Measurements from ENCODE around the gene NEK5. TPM values are rescaled to one million over a fixed set of nuclear protein-coding genes. Genes with fewer than 3 reads are reported as not detected.
A peak's percentile ranks its signal among the peaks of the same experiment; 100 is the strongest.
"Not testable (repeated sequence)": the region's sequence is repeated elsewhere in the genome, so short reads cannot be mapped to it uniquely, and the experiment has no call there.

NEK5 gene, protein sequence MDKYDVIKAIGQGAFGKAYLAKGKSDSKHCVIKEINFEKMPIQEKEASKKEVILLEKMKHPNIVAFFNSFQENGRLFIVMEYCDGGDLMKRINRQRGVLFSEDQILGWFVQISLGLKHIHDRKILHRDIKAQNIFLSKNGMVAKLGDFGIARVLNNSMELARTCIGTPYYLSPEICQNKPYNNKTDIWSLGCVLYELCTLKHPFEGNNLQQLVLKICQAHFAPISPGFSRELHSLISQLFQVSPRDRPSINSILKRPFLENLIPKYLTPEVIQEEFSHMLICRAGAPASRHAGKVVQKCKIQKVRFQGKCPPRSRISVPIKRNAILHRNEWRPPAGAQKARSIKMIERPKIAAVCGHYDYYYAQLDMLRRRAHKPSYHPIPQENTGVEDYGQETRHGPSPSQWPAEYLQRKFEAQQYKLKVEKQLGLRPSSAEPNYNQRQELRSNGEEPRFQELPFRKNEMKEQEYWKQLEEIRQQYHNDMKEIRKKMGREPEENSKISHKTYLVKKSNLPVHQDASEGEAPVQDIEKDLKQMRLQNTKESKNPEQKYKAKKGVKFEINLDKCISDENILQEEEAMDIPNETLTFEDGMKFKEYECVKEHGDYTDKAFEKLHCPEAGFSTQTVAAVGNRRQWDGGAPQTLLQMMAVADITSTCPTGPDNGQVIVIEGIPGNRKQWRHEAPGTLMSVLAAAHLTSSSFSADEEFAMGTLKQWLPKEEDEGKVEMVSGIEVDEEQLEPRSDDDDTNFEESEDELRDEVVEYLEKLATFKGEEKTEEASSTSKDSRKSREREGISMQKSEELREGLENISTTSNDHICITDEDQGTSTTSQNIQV
- total RNA-seq, result 10 to 100 TPM in 2 of 6 donors, 1 to 10 TPM in 3, under 1 TPM in 1; 0.23 to 30.2 (median 2.4) TPM

DNA sequence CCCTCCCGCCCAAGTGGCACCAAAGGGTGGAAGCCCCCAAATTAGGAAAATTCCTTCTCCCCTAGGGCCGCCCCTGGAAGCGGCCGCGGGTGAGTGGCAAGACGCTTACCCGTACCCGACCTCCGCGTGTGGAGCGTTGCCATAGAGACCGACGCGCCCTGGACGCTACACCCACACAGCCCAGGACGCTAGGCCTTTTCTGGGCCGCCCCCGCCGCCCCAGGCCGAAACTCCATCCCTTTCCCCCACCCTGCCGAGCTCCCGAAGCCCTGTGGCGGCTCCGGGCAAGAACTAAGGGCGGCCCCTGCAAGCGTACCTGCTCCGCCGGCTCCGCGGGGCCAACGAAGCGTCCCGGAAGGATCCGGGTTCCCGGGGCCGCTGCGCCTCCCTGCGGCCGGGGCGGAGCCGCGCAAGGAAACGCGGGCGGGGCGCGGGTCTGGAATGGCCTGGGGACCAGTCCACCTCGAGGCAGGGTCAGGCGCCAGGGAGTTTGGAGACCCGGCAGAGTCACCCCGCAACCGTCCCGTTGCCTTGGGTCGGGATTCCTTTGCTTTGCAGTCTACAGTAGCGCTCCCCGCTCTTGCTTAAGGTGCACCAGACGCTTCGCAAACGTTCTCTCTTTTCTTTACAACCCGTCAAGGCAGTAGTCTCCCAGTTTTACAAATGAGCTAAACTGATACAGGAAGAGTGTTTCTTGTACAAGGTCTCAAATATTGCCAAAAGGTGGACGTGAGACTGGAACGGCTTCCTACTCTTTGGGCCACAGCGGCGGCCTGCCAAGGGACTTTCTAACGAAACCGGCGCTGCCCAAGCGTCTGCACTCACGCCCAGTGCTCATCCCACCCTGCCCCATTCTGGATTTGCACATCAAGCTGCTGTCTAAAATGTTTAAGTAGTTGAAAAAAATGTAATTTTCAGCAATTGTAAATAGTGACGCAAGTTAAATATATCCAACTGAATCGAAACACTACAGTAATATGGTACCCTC, at the start of gene NEK5:
Gene NEK5 (minus strand): TSS at position 360 of the 987 bp plus-strand sequence. CDS start 1,591 bp downstream, outside the sequence.
- no peaks in the 10 kb centered on the region for H3K27me3 ChIP-seq
- peaks cover 7 to 31% (median 12%) of the 10 kb centered on the region in 4 donors for H3K36me3 ChIP-seq
- ATAC-seq (ENCODE audit: low FRiP score in 2 of 2), result peak; percentile 89 to 93
- TF ChIP-seq, protein P1, sequence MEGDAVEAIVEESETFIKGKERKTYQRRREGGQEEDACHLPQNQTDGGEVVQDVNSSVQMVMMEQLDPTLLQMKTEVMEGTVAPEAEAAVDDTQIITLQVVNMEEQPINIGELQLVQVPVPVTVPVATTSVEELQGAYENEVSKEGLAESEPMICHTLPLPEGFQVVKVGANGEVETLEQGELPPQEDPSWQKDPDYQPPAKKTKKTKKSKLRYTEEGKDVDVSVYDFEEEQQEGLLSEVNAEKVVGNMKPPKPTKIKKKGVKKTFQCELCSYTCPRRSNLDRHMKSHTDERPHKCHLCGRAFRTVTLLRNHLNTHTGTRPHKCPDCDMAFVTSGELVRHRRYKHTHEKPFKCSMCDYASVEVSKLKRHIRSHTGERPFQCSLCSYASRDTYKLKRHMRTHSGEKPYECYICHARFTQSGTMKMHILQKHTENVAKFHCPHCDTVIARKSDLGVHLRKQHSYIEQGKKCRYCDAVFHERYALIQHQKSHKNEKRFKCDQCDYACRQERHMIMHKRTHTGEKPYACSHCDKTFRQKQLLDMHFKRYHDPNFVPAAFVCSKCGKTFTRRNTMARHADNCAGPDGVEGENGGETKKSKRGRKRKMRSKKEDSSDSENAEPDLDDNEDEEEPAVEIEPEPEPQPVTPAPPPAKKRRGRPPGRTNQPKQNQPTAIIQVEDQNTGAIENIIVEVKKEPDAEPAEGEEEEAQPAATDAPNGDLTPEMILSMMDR (IDR thresholded peaks at IDR 0.05), result peak; percentile 76 to 89 (median 82)
- TF ChIP-seq POLR2A (IDR thresholded peaks at IDR 0.05), result no peak
- peaks cover 5 to 22% (median 15%) of the 10 kb centered on the region in 4 donors for H3K4me1 ChIP-seq
- DNase-seq, result peak; percentile 70 to 95
- H3K4me3 ChIP-seq, result peak within 1 kb of the TSS; percentile 60 to 91 (median 69)
- H3K27ac ChIP-seq, result peak within 1 kb of the TSS in 1 of 4 donors; percentile 55
- no peaks in the 10 kb centered on the region for H3K9me3 ChIP-seq
- 14 to 33% methylated on average over 26 to 68 of the region's 71 CpGs for WGBS, 2 donors

DNA sequence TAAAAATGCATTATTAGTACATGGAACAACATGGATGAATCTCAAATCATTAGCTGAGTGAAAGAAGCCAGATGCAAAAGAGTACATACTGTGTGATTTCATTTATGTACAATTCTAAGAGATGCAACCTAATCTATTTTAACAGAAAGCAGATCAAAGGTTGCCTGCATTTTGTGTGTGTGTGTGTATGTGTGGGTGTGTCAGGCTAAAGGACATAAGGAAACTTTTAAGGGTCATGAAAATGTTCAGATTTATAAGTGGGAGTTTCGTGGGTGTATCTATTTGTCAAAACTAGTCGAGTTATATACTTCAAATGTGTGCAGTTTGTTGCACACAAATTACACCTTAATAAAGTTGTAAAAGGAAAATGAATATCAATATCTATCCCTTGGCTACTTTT, 48.4 kb upstream of the NEK5 start:
- Histone ChIP-seq H3K27me3 (no peaks in the 10 kb centered on the region), H3K4me3 (no peak overlapping the region), H3K27ac (no peak overlapping the region), H3K4me1 (peaks cover 0 to 4% (median 0%) of the 10 kb centered on the region in 4 donors), H3K36me3 (peaks cover 0 to 62% (median 7%) of the 10 kb centered on the region in 4 donors), H3K9me3 (no peaks in the 10 kb centered on the region)
- ATAC-seq (ENCODE audit: low FRiP score in 2 of 2) (no peak), DNase-seq (no peak)
- 88 to 91% methylated on average over 2 of the region's 2 CpGs for WGBS, 2 donors
- TF ChIP-seq EP300 (IDR thresholded peaks at IDR 0.05), result no peak
- TF ChIP-seq POLR2AphosphoS5 (IDR thresholded peaks at IDR 0.05), result no peak
- TF ChIP-seq, protein P1 (IDR thresholded peaks at IDR 0.05), result no peak
- no peak for TF ChIP-seq POLR2A (IDR thresholded peaks at IDR 0.05)

DNA sequence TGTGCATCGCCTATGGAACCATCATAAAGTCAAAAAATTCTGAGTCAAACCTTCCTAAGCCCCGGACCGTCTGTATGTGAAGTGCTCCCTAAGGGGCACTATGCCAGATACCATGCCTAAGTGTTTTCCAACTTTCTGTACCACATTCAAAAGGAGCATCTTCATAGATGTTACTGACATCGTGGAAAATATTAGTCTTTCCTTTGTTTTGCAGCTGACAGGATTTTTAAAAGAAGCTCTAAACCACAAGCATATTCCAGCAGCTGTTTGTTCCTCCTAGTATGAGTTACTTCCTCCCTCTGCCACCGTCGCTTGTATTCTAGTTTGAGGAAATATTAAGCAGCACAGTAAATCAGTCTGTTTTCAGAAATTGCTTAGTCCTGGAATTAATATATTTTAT, 45.1 kb upstream of the NEK5 start:
- H3K9me3 ChIP-seq, DNase-seq, H3K4me1 ChIP-seq, H3K27me3 ChIP-seq, H3K4me3 ChIP-seq: not testable (repeated sequence)
- peak overlapping the region in 1 of 4 donors; percentile 34 for H3K27ac ChIP-seq
- WGBS, 2 donors, result 47 to 56% methylated on average over 6 of the region's 6 CpGs
- peak in 1 of 2 donors; percentile 49 for ATAC-seq (ENCODE audit: low FRiP score in 2 of 2)
- peaks cover 6 to 81% (median 10%) of the 10 kb centered on the region in 4 donors for H3K36me3 ChIP-seq

DNA sequence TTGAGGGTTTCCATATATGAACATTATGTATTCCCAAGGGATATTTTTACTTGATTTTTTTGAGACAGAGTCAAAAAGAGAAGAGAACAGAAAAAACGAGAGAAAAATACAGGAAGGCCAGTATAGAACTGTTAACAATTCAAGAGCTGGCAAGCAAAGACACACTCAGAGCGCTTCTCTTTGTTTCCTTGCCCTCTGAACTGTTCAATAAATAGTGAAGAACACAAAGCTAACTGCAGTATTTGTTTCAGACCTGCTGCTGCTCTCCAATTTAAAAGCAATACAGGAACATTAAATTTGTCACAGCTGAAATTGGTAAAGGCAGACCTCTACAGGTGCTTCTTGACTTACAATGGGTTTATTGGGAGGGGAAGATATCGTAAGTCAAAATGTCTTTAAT, 44.5 kb upstream of the NEK5 start:
- no peaks in the 10 kb centered on the region for H3K27me3 ChIP-seq
- TF ChIP-seq POLR2A (IDR thresholded peaks at IDR 0.05) (no peak), EP300 (IDR thresholded peaks at IDR 0.05) (no peak), POLR2AphosphoS5 (IDR thresholded peaks at IDR 0.05) (no peak)
- TF ChIP-seq, protein P1 (IDR thresholded peaks at IDR 0.05), result no peak
- H3K4me1 ChIP-seq, result peaks cover 0 to 4% (median 0%) of the 10 kb centered on the region in 4 donors
- peaks cover 12 to 87% (median 15%) of the 10 kb centered on the region in 4 donors for H3K36me3 ChIP-seq
- H3K27ac ChIP-seq, result no peak overlapping the region
- H3K9me3 ChIP-seq, result no peaks in the 10 kb centered on the region
- ATAC-seq (ENCODE audit: low FRiP score in 2 of 2) (no peak), DNase-seq (no peak)
- WGBS, 2 donors, result 75 to 85% methylated on average over 3 of the region's 3 CpGs
- no peak overlapping the region for H3K4me3 ChIP-seq

DNA sequence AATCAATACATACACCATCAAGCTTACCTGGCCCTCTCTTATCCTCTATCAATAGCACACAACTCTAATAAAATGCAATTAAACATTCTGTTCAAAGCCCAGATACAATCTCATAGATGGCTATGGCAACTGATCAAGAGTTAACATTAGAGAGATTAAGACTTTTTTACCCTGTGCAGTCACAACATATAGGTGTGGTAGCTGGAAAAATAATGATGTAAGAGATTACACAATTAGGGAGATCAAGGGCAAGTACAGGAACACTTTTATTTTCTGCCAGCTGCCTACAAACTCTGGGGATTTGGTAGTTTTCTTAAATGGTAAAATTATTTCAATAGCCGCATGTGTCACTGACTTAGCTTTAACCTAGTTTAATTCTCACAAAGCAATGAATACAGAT, 42.8 kb upstream of the NEK5 start:
- not testable (repeated sequence) for H3K9me3 ChIP-seq, H3K4me3 ChIP-seq, H3K4me1 ChIP-seq, H3K27me3 ChIP-seq, DNase-seq, H3K27ac ChIP-seq
- 95 to 97% methylated on average over 1 of the region's 1 CpG for WGBS, 2 donors
- H3K36me3 ChIP-seq, result peaks cover 14 to 81% (median 19%) of the 10 kb centered on the region in 4 donors
- peak in 1 of 2 donors; percentile 56 for ATAC-seq (ENCODE audit: low FRiP score in 2 of 2)

DNA sequence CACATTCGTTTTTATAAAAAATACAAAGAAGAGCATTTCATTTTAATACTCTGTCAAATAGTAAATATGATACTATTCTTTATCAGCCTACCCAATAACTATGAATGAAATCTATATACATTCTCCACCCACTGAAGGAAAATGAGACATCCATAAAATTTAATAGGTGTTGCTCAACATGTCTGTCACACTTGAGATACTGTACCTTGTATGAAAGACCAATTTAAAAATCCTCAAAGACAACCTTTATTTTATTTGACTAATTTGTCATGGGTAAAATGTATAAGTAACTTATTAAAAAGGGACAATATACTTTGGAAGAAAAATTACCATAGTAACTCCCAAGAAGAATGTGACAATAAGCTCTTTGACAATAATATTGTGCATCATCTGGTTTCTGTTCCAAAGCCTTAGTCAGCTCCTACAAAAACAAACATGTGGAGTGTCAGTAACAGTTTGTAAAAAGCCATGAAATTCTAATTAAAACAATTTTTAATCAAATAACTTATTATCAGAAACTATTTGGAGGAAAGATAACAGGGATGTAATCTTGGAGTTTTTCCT, 42.0 kb upstream of the NEK5 start:
- not testable (repeated sequence) for H3K4me3 ChIP-seq; H3K4me1 ChIP-seq; H3K27ac ChIP-seq; H3K9me3 ChIP-seq; DNase-seq; H3K27me3 ChIP-seq; ATAC-seq (ENCODE audit: low FRiP score in 2 of 2)
- H3K36me3 ChIP-seq, result peaks cover 14 to 76% (median 19%) of the 10 kb centered on the region in 4 donors
- 92 to 96% methylated on average over 1 of the region's 1 CpG for WGBS, 2 donors

Measured in upper lobe of left lung (tissue), 6 donors.